Thoracic aorta (tissue), 2 donors: ENCODE data around the gene HIGD1C. TPM values are rescaled to one million over a fixed set of nuclear protein-coding genes. Genes with fewer than 3 reads are reported as not detected.

Experiments used
- ATAC-seq: fragments of 150-250 bp; one replicate; pipeline ENCODE4 v1.8.0; 2017; ENCODE audit warnings: low read depth; ENCODE audit not compliant: insufficient number of reproducible peaks, low FRiP score
- DNase-seq: peaks from one replicate; pipeline ENCODE4 v3.0.0-alpha.2; 2020; ENCODE audit warnings: low spot score
- H3K27ac ChIP-seq, 2 donors: fragments of 200-600 bp; sonication (generic); 1 replicate in 1 of 2; 2 replicates in 1 of 2; pipeline ENCODE4 v1.5.1; 2016; ENCODE audit warnings: mild to moderate bottlenecking in 2 of 2, moderate library complexity in 2 of 2
- H3K27me3 ChIP-seq: fragments of 200-600 bp; sonication (generic); replicated peaks from 2 replicates; pipeline ENCODE4 v1.6.0; 2016; ENCODE audit warnings: mild to moderate bottlenecking; ENCODE audit not compliant: insufficient read depth
- H3K36me3 ChIP-seq: fragments of 200-600 bp; sonication (generic); one replicate; pipeline ENCODE4 v1.5.1; 2016
- H3K4me1 ChIP-seq, 2 donors: fragments of 200-600 bp; sonication (generic); 1 replicate in 1 of 2; 2 replicates in 1 of 2; pipeline versions ENCODE4 v1.5.1 to v1.6.0; 2016; ENCODE audit warnings: low read depth in 2 of 2, mild to moderate bottlenecking in 1 of 2; ENCODE audit not compliant: control insufficient read depth in 1 of 2
- H3K4me3 ChIP-seq: fragments of 200-600 bp; sonication (generic); 2 replicates; pipeline ENCODE4 v1.5.1; 2016; ENCODE audit warnings: mild to moderate bottlenecking
- H3K9me3 ChIP-seq: fragments of 200-600 bp; sonication (generic); 2 replicates; pipeline ENCODE4 v1.5.1; 2016
- total RNA-seq, 2 donors: library from RNA; depleted of rRNA; stranded (reverse); fragments of >200 nt; gene quantifications; one replicate each; pipeline versions ENCODE4 v1.1.0 to v1.2.3, GENCODE V29; 2016
- TF ChIP-seq, protein P1 (sequence below): fragments of 200-600 bp; sonication (generic); IDR thresholded peaks from one replicate; pipeline ENCODE4 v1.5.1; 2019; ENCODE audit warnings: antibody characterized with exemption

HIGD1C gene
- total RNA-seq, 2 donors from 2014 or later = not detected

DNA sequence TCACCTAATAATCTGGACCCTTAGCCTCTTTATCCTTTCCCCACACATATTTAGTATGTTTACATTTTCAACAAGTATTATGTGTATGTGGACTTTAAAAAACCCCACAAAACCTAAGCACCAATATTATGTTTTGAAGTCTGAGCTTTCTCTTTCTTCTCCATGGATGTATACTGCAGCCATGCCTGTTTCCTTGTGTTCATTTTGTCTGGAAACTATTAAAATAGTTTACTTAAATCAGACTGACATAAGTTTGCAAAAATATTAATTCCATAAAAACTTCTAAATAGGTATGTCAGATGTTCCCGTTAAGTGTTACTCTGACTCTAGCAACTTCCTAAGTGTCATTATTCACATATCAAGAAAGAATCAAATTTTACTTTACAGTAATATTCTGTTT is 2.9 kb downstream of the HIGD1C start:
- H3K9me3 ChIP-seq = no peaks in the 10 kb centered on the region
- TF ChIP-seq, protein P1, sequence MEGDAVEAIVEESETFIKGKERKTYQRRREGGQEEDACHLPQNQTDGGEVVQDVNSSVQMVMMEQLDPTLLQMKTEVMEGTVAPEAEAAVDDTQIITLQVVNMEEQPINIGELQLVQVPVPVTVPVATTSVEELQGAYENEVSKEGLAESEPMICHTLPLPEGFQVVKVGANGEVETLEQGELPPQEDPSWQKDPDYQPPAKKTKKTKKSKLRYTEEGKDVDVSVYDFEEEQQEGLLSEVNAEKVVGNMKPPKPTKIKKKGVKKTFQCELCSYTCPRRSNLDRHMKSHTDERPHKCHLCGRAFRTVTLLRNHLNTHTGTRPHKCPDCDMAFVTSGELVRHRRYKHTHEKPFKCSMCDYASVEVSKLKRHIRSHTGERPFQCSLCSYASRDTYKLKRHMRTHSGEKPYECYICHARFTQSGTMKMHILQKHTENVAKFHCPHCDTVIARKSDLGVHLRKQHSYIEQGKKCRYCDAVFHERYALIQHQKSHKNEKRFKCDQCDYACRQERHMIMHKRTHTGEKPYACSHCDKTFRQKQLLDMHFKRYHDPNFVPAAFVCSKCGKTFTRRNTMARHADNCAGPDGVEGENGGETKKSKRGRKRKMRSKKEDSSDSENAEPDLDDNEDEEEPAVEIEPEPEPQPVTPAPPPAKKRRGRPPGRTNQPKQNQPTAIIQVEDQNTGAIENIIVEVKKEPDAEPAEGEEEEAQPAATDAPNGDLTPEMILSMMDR = no peak
- no peaks in the 10 kb centered on the region for H3K27me3 ChIP-seq
- H3K4me1 ChIP-seq = no peaks in the 10 kb centered on the region
- H3K4me3 ChIP-seq = no peak overlapping the region
- no peak overlapping the region for H3K27ac ChIP-seq
- ATAC-seq = no peak
- no peaks in the 10 kb centered on the region for H3K36me3 ChIP-seq
- DNase-seq = no peak

DNA sequence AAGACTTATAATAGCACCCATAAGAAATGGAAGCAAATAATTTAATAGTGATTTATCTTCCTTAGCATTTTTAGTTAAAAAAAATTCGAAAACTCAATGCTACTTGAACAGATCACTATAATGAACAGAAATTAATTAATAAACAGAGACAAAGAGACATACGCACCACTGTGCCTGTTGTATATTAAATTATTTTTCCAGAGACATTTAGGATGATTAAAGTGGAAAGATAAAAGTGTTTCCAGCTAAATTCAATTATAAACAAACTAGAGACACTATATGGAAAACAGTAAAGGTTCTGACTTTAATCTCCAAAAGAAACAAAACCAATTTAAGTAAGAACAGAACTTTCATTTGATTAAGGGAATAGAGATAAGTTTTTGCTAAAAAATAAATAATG is 3.4 kb downstream of the HIGD1C start:
- TF ChIP-seq, protein P1 = no peak
- Histone ChIP-seq H3K4me1 (no peaks in the 10 kb centered on the region), H3K36me3 (no peaks in the 10 kb centered on the region), H3K27me3 (no peaks in the 10 kb centered on the region), H3K4me3 (no peak overlapping the region), H3K9me3 (no peaks in the 10 kb centered on the region), H3K27ac (no peak overlapping the region)
- ATAC-seq (no peak), DNase-seq (no peak)

DNA sequence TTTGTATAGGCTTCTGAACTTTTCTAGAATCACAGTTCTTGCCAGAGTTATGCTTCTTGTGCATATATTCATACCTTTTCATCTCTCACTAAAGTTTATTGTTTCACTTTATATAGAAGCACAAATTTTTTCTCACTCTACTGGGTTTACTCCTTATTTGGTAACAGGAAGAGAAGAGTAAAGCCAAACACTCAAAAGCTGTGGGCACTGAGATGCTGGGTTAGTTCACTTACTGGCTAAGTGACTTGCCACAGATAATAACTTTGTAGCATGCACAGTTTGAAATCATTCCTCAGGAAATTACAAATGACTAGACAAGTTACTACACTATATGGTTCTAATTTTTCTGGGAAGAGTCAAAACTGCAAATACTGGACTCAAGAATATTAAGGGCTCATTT is 7.8 kb downstream of the HIGD1C start:
- Histone ChIP-seq H3K9me3 (no peaks in the 10 kb centered on the region), H3K27me3 (no peaks in the 10 kb centered on the region), H3K4me3 (no peak overlapping the region), H3K36me3 (no peaks in the 10 kb centered on the region), H3K27ac (no peak overlapping the region), H3K4me1 (no peaks in the 10 kb centered on the region)
- TF ChIP-seq, protein P1 = no peak
- ATAC-seq (no peak), DNase-seq (no peak)

DNA sequence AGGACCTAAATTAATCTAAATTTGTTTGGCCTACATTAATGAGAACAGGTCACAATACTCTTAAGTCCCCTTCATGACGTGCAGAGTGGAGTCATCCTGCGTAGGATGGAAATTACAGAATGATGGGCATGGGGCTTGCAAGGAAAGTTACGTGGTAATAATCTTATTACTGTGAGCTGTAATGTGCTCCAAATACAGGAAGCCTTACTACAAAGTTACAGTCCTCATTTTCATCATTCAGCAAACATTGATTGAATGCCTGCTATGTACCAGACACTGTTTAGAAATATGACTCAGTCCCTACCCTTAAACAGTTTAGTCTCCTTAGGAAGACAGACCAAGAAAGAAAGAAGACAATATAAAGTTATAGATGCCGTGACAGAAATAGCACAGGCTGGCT is 9.4 kb downstream of the HIGD1C start:
- Histone ChIP-seq H3K36me3 (no peaks in the 10 kb centered on the region), H3K4me1 (no peaks in the 10 kb centered on the region), H3K4me3 (no peak overlapping the region), H3K27ac (no peak overlapping the region), H3K9me3 (no peaks in the 10 kb centered on the region), H3K27me3 (no peaks in the 10 kb centered on the region)
- no peak for DNase-seq
- no peak for ATAC-seq
- TF ChIP-seq, protein P1 = no peak

DNA sequence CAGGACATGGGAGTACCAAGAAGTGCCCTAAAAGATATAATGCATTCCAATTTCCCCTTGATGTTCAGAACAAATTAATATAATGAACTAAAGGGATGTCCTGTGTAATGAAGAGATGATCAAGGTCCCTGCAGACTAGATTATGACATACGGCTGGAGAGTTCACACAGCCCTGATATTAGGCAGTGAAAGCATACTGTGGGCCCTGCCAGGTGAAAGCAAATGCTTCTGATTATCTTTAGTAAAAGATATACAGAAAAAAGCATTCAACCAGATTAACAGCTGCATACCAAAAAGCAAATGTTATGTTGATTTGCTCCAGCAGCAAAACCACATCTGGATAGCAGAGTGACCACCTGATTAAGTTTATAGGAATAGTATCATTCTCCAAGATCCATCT is 12.1 kb downstream of the HIGD1C start:
- Histone ChIP-seq H3K4me1 (no peaks in the 10 kb centered on the region), H3K9me3 (no peaks in the 10 kb centered on the region), H3K27ac (no peak overlapping the region), H3K36me3 (peaks cover 6% of the 10 kb centered on the region), H3K4me3 (no peak overlapping the region), H3K27me3 (no peaks in the 10 kb centered on the region)
- TF ChIP-seq, protein P1 = no peak
- DNase-seq = no peak
- no peak for ATAC-seq
